ENCODE results near the gene ZFPL1.
"Not testable (repeated sequence)": the region's sequence is repeated elsewhere in the genome, so short reads cannot be mapped to it uniquely, and the experiment has no call there.

ZFPL1 gene

GRCh38 chr11:65116370-65117205 is 32.6 kb downstream of the ZFPL1 start:
- Histone ChIP-seq H3K27me3 (ENCODE audit: control insufficient read depth, insufficient read depth, low read length) (no peaks in the 10 kb centered on the region), H3K4me3 (ENCODE audit: low read depth, low read length) (peak overlapping the region; percentile 79), H3K9ac (ENCODE audit: low read length) (peak overlapping the region; percentile 87), H3K9me3 (ENCODE audit: control insufficient read depth, insufficient read depth, low read depth, low read length) (no peaks in the 10 kb centered on the region), H3K4me1 (ENCODE audit: control insufficient read depth, insufficient read depth, low read length) (peaks cover 19% of the 10 kb centered on the region), H3K27ac (ENCODE audit: low read depth, low read length) (peak overlapping the region; percentile 81), H3K36me3 (ENCODE audit: control insufficient read depth, insufficient read depth, low read length) (peaks cover 56% of the 10 kb centered on the region)

GRCh38 chr11:65117206-65118096 is 33.4 kb downstream of the ZFPL1 start, which contains the start of gene ZNHIT2:
Gene ZNHIT2 (minus strand): TSS chr11:65117701. CDS start chr11:65117653, 48 bp downstream.
- Histone ChIP-seq H3K36me3 (ENCODE audit: control insufficient read depth, insufficient read depth, low read length) (peaks cover 56% of the 10 kb centered on the region), H3K27ac (ENCODE audit: low read depth, low read length) (peak within 1 kb of the TSS; percentile 81), H3K4me3 (ENCODE audit: low read depth, low read length) (peak within 1 kb of the TSS; percentile 79), H3K9me3 (ENCODE audit: control insufficient read depth, insufficient read depth, low read depth, low read length) (no peaks in the 10 kb centered on the region), H3K4me1 (ENCODE audit: control insufficient read depth, insufficient read depth, low read length) (peaks cover 19% of the 10 kb centered on the region), H3K9ac (ENCODE audit: low read length) (peak within 1 kb of the TSS; percentile 87), H3K27me3 (ENCODE audit: control insufficient read depth, insufficient read depth, low read length) (no peaks in the 10 kb centered on the region)

GRCh38 chr11:65118097-65118837 is 34.2 kb downstream of the ZFPL1 start:
- Histone ChIP-seq H3K4me3 (ENCODE audit: low read depth, low read length) (0 out of 2 replicates have a peak overlapping the region, but pooled peaks have one; percentile 5), H3K9ac (ENCODE audit: low read length) (no peak overlapping the region), H3K4me1 (ENCODE audit: control insufficient read depth, insufficient read depth, low read length) (peaks cover 13% of the 10 kb centered on the region)

GRCh38 chr11:65118891-65119669 is 35.1 kb downstream of the ZFPL1 start:
- not testable (repeated sequence) for H3K27ac ChIP-seq (ENCODE audit: low read depth, low read length); H3K4me1 ChIP-seq (ENCODE audit: control insufficient read depth, insufficient read depth, low read length); H3K9ac ChIP-seq (ENCODE audit: low read length)

More at GRCh38 chr11:65118097-65118837, 34.2 kb downstream of the ZFPL1 start:
- Histone ChIP-seq H3K36me3 (ENCODE audit: control insufficient read depth, insufficient read depth, low read length) (peaks cover 56% of the 10 kb centered on the region), H3K27me3 (ENCODE audit: control insufficient read depth, insufficient read depth, low read length) (no peaks in the 10 kb centered on the region), H3K9me3 (ENCODE audit: control insufficient read depth, insufficient read depth, low read depth, low read length) (no peaks in the 10 kb centered on the region), H3K27ac (ENCODE audit: low read depth, low read length) (no peak overlapping the region)

GRCh38 chr11:65119670-65119995 is 35.6 kb downstream of the ZFPL1 start:
- no peak overlapping the region for H3K4me3 ChIP-seq (ENCODE audit: low read depth, low read length)
- peaks cover 9% of the 10 kb centered on the region for H3K4me1 ChIP-seq (ENCODE audit: control insufficient read depth, insufficient read depth, low read length)
- H3K27me3 ChIP-seq (ENCODE audit: control insufficient read depth, insufficient read depth, low read length) = no peaks in the 10 kb centered on the region
- H3K27ac ChIP-seq (ENCODE audit: low read depth, low read length) = no peak overlapping the region
- no peak overlapping the region for H3K9ac ChIP-seq (ENCODE audit: low read length)
- peaks cover 58% of the 10 kb centered on the region for H3K36me3 ChIP-seq (ENCODE audit: control insufficient read depth, insufficient read depth, low read length)
- no peaks in the 10 kb centered on the region for H3K9me3 ChIP-seq (ENCODE audit: control insufficient read depth, insufficient read depth, low read depth, low read length)

More at GRCh38 chr11:65118891-65119669, 35.1 kb downstream of the ZFPL1 start:
- H3K36me3 ChIP-seq (ENCODE audit: control insufficient read depth, insufficient read depth, low read length) = peaks cover 56% of the 10 kb centered on the region
- not testable (repeated sequence) for H3K9me3 ChIP-seq (ENCODE audit: control insufficient read depth, insufficient read depth, low read depth, low read length); H3K4me3 ChIP-seq (ENCODE audit: low read depth, low read length); H3K27me3 ChIP-seq (ENCODE audit: control insufficient read depth, insufficient read depth, low read length)

- H3K9me3 ChIP-seq (ENCODE audit: control insufficient read depth, insufficient read depth, low read depth, low read length) = no peaks in the 10 kb centered on the region
- peak overlapping the region; percentile 91 for H3K9ac ChIP-seq (ENCODE audit: low read length)
- H3K27me3 ChIP-seq (ENCODE audit: control insufficient read depth, insufficient read depth, low read length) = no peaks in the 10 kb centered on the region
- H3K4me3 ChIP-seq (ENCODE audit: low read depth, low read length) = peak overlapping the region; percentile 88
- H3K36me3 ChIP-seq (ENCODE audit: control insufficient read depth, insufficient read depth, low read length) = peaks cover 58% of the 10 kb centered on the region
- peaks cover 9% of the 10 kb centered on the region for H3K4me1 ChIP-seq (ENCODE audit: control insufficient read depth, insufficient read depth, low read length)
- H3K27ac ChIP-seq (ENCODE audit: low read depth, low read length) = no peak overlapping the region
Observed at GRCh38 chr11:65120831-65121230, 36.8 kb downstream of the ZFPL1 start.

- H3K9me3 ChIP-seq (ENCODE audit: control insufficient read depth, insufficient read depth, low read depth, low read length) = no peaks in the 10 kb centered on the region
- peak overlapping the region; percentile 91 for H3K9ac ChIP-seq (ENCODE audit: low read length)
- H3K27me3 ChIP-seq (ENCODE audit: control insufficient read depth, insufficient read depth, low read length) = no peaks in the 10 kb centered on the region
- H3K4me1 ChIP-seq (ENCODE audit: control insufficient read depth, insufficient read depth, low read length) = peaks cover 7% of the 10 kb centered on the region
- H3K36me3 ChIP-seq (ENCODE audit: control insufficient read depth, insufficient read depth, low read length) = peaks cover 59% of the 10 kb centered on the region
- H3K27ac ChIP-seq (ENCODE audit: low read depth, low read length) = peak overlapping the region; percentile 74
- H3K4me3 ChIP-seq (ENCODE audit: low read depth, low read length) = peak overlapping the region; percentile 88
Observed at GRCh38 chr11:65121447-65121864, 37.4 kb downstream of the ZFPL1 start.

GRCh38 chr11:65121865-65122696 is 38.1 kb downstream of the ZFPL1 start, which contains the start of the genes FAU and MRPL49:
Gene FAU (minus strand): TSS chr11:65122134. CDS start chr11:65121813, 321 bp downstream.
Gene MRPL49 (plus strand): TSS chr11:65122321. CDS start chr11:65122347, 26 bp downstream.
- Histone ChIP-seq H3K9me3 (ENCODE audit: control insufficient read depth, insufficient read depth, low read depth, low read length) (no peaks in the 10 kb centered on the region), H3K4me1 (ENCODE audit: control insufficient read depth, insufficient read depth, low read length) (0 out of 2 replicates have a peak, but pooled peaks cover 3% of the 10 kb centered on the region), H3K9ac (ENCODE audit: low read length) (peak within 1 kb of the TSS; percentile 91), H3K27ac (ENCODE audit: low read depth, low read length) (peak within 1 kb of the TSS; percentile 78), H3K36me3 (ENCODE audit: control insufficient read depth, insufficient read depth, low read length) (peaks cover 65% of the 10 kb centered on the region), H3K4me3 (ENCODE audit: low read depth, low read length) (peak within 1 kb of the TSS; percentile 88), H3K27me3 (ENCODE audit: control insufficient read depth, insufficient read depth, low read length) (no peaks in the 10 kb centered on the region)

GRCh38 chr11:65124480-65125196 is 40.6 kb downstream of the ZFPL1 start:
- no peak overlapping the region for H3K4me3 ChIP-seq (ENCODE audit: low read depth, low read length)
- no peaks in the 10 kb centered on the region for H3K9me3 ChIP-seq (ENCODE audit: control insufficient read depth, insufficient read depth, low read depth, low read length)
- no peaks in the 10 kb centered on the region for H3K27me3 ChIP-seq (ENCODE audit: control insufficient read depth, insufficient read depth, low read length)
- H3K27ac ChIP-seq (ENCODE audit: low read depth, low read length) = no peak overlapping the region
- H3K9ac ChIP-seq (ENCODE audit: low read length) = no peak overlapping the region
- 0 out of 2 replicates have a peak, but pooled peaks cover 3% of the 10 kb centered on the region for H3K4me1 ChIP-seq (ENCODE audit: control insufficient read depth, insufficient read depth, low read length)
- H3K36me3 ChIP-seq (ENCODE audit: control insufficient read depth, insufficient read depth, low read length) = peaks cover 73% of the 10 kb centered on the region

Measured in HUES6 (cell line).